HG02840 (cell line): ENCODE data around the gene WDR90.
"Not testable (repeated sequence)": the region's sequence is repeated elsewhere in the genome, so short reads cannot be mapped to it uniquely, and the experiment has no call there.

ENCODE experiments used
- ATAC-seq: cut with Tn5 transposase; IDR thresholded peaks from one replicate; pipeline ENCODE4 v1.9.1; 2021; ENCODE audit warnings: mild to moderate bottlenecking, moderate library complexity, moderate number of reproducible peaks; ENCODE audit not compliant: unreplicated experiment, low FRiP score

Gene WDR90

GRCh38 chr16:704047-704446 is 54.9 kb downstream of the WDR90 start:
- no peak for ATAC-seq

GRCh38 chr16:704552-705380 is 55.6 kb downstream of the WDR90 start:
- no peak for ATAC-seq

GRCh38 chr16:705431-706188 is 56.4 kb downstream of the WDR90 start, which contains the start of gene FBXL16:
Gene FBXL16, minus strand, starts transcription at chr16:705801. Its CDS starts 8,396 bp downstream, at chr16:697405.
- no peak for ATAC-seq

- ATAC-seq, result no peak
Measured at GRCh38 chr16:706189-707061, 57.3 kb downstream of the WDR90 start.

GRCh38 chr16:707062-707538 is 57.9 kb downstream of the WDR90 start:
- no peak for ATAC-seq

- ATAC-seq, result no peak
Measured at GRCh38 chr16:708019-708418, 58.9 kb downstream of the WDR90 start.

GRCh38 chr16:708959-709358 is 59.8 kb downstream of the WDR90 start:
- ATAC-seq, result no peak

GRCh38 chr16:709566-710499 is 60.7 kb downstream of the WDR90 start:
- no peak for ATAC-seq

GRCh38 chr16:710500-711075 is 61.4 kb downstream of the WDR90 start:
- no peak for ATAC-seq

GRCh38 chr16:711084-711483 is 61.9 kb downstream of the WDR90 start:
- ATAC-seq, result no peak

- ATAC-seq, result no peak
Measured at GRCh38 chr16:711548-712320, 62.6 kb downstream of the WDR90 start.

GRCh38 chr16:712740-713250 is 63.6 kb downstream of the WDR90 start:
- not testable (repeated sequence) for ATAC-seq

GRCh38 chr16:714079-714478 is 64.9 kb downstream of the WDR90 start:
- ATAC-seq, result no peak

- ATAC-seq, result peak; percentile 54
Measured at GRCh38 chr16:714558-715476, 65.7 kb downstream of the WDR90 start, which contains the start of gene METRN. Gene METRN, plus strand, starts transcription at chr16:715118. Its CDS starts 172 bp downstream, at chr16:715290.

- ATAC-seq, result no peak
Measured at GRCh38 chr16:715477-716199, 66.5 kb downstream of the WDR90 start.

GRCh38 chr16:716200-716568 is 67.0 kb downstream of the WDR90 start:
- ATAC-seq, result no peak
